ENCODE data around the gene KRTDAP.
A peak's percentile ranks its signal among the peaks of the same experiment; 100 is the strongest.

The KRTDAP gene

GRCh38 chr19:35455616-35456201 lies 34.6 kb downstream of the KRTDAP start:
- TF ChIP-seq CTCF (IDR thresholded peaks at IDR 0.05; ENCODE audit: insufficient read depth, low read depth, low read length, missing control alignments) = no peak
- H3K4me3 ChIP-seq (ENCODE audit: low read length) = no peak overlapping the region
- no peak for DNase-seq (ENCODE audit: low read depth)

- TF ChIP-seq CTCF (IDR thresholded peaks at IDR 0.05; ENCODE audit: insufficient read depth, low read depth, low read length, missing control alignments) = no peak
- DNase-seq (ENCODE audit: low read depth) = no peak
- no peak overlapping the region for H3K4me3 ChIP-seq (ENCODE audit: low read length)
These were observed 35.6 kb downstream of the KRTDAP start for GRCh38 chr19:35454663-35455062.

GRCh38 chr19:35451338-35452096 lies 38.7 kb downstream of the KRTDAP start:
- no peak for TF ChIP-seq CTCF (IDR thresholded peaks at IDR 0.05; ENCODE audit: insufficient read depth, low read depth, low read length, missing control alignments)
- no peak overlapping the region for H3K4me3 ChIP-seq (ENCODE audit: low read length)
- no peak for DNase-seq (ENCODE audit: low read depth)

- DNase-seq (ENCODE audit: low read depth) = peak; percentile 19
- no peak for TF ChIP-seq CTCF (IDR thresholded peaks at IDR 0.05; ENCODE audit: insufficient read depth, low read depth, low read length, missing control alignments)
- no peak overlapping the region for H3K4me3 ChIP-seq (ENCODE audit: low read length)
These were observed 40.8 kb downstream of the KRTDAP start for GRCh38 chr19:35449359-35450043.

GRCh38 chr19:35447606-35448469 lies 42.4 kb downstream of the KRTDAP start, which contains the start of gene FFAR2:
FFAR2 (plus strand) TSS chr19:35448257; CDS start chr19:35449715, 1,458 bp downstream.
- DNase-seq (ENCODE audit: low read depth) = no peak
- H3K4me3 ChIP-seq (ENCODE audit: low read length) = no peak within 1 kb of the TSS
- no peak for TF ChIP-seq CTCF (IDR thresholded peaks at IDR 0.05; ENCODE audit: insufficient read depth, low read depth, low read length, missing control alignments)

GRCh38 chr19:35445826-35446593 lies 44.3 kb downstream of the KRTDAP start:
- H3K4me3 ChIP-seq (ENCODE audit: low read length) = no peak overlapping the region
- TF ChIP-seq CTCF (IDR thresholded peaks at IDR 0.05; ENCODE audit: insufficient read depth, low read depth, low read length, missing control alignments) = no peak
- DNase-seq (ENCODE audit: low read depth) = no peak

Measured in epithelial cell of esophagus (primary cell).